Activated T-cell treated with anti-CD3 and anti-CD28 coated beads, Interleukin-2, amount 50 U/mL, for 48 hours (primary cell): Measurements from ENCODE around the gene DGCR6.
"Not testable (repeated sequence)": the region's sequence is repeated elsewhere in the genome, so short reads cannot be mapped to it uniquely, and the experiment has no call there.

Source experiments
- DNase-seq, 2 experiments: peaks; one replicate each; pipeline ENCODE4 v3.0.0-alpha.2; 2020

The DGCR6 gene

DNA sequence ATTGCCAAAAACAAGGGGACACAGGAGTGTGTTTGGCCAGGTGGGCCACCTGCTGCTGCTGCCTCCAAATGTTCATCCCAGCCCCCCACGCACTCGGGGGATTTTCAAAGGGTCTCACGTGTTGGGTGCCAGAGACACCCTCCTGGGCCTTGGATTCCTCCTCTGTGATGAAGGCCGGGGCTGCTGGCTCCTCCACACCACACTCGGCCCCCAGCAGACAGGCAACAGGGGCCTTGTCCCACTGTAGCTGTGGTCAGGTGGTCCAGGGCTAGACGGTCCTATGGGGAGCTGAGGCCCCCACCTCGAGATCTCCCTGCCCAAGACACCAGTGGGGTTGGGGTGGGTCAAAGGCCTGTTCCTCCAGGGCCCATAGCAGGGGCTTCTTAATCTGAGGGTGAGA is 55.1 kb downstream of the DGCR6 start:
- not testable (repeated sequence) for DNase-seq
